Thyroid gland (tissue), 4 donors: ENCODE results near the gene ARHGAP45. TPM values are rescaled to one million over a fixed set of nuclear protein-coding genes. Genes with fewer than 3 reads are reported as not detected.

Source experiments
- DNase-seq, 2 donors: peaks; one replicate each; pipeline ENCODE4 v3.0.0-alpha.2; 2019
- H3K27ac ChIP-seq, 3 donors: fragments of 200-600 bp; sonication (generic); 1 replicate in 2 of 3; 2 replicates in 1 of 3; pipeline ENCODE4 v1.5.1; 2016 to 2019; ENCODE audit warnings: mild to moderate bottlenecking in 1 of 3, moderate library complexity in 1 of 3
- H3K27me3 ChIP-seq: fragments of 200-600 bp; sonication (generic); one replicate; pipeline ENCODE4 v1.5.1; 2019
- H3K36me3 ChIP-seq, 2 donors: fragments of 200-600 bp; sonication (generic); one replicate each; pipeline ENCODE4 v1.5.1; 2016 to 2019
- H3K4me1 ChIP-seq, 2 donors: fragments of 200-600 bp; sonication (generic); one replicate each; pipeline ENCODE4 v1.5.1; 2017 to 2019
- H3K4me3 ChIP-seq, 3 donors: fragments of 200-600 bp; sonication (generic); replicated peaks in 1 of 3; 1 replicate in 2 of 3; 2 replicates in 1 of 3; pipeline ENCODE4 v1.5.1; 2016; ENCODE audit warnings: mild to moderate bottlenecking in 1 of 3
- H3K9me3 ChIP-seq: fragments of 200-600 bp; sonication (generic); one replicate; pipeline ENCODE4 v1.5.1; 2017
- POLR2A ChIP-seq, 2 donors: fragments of 450-650 bp; IDR thresholded peaks; one replicate each; pipeline ENCODE4 v1.6.1; 2017; ENCODE audit warnings: antibody characterized with exemption in 2 of 2, mild to moderate bottlenecking in 2 of 2, moderate library complexity in 1 of 2
- WGBS, 2 donors: methylation state at CpG; one replicate each; pipeline ENCODE4 v1.1.5; 2017; 5-methylcytosine and 5-hydroxymethylcytosine counted together
- intact Hi-C: fragments of 100-400 bp; cut with DNase I; formaldehyde crosslinking; loops from one replicate; pipeline ENCODE4 v1.15.1; 2023
- total RNA-seq, 4 donors: library from RNA; depleted of rRNA; stranded (reverse); fragments of >200 nt; gene quantifications; one replicate each; pipeline ENCODE4 v1.2.3, GENCODE V29; 2016
- TF ChIP-seq, protein P1 (sequence below), 6 experiments: fragments of 200-600 bp in 3 of 6; fragments of 450-650 bp in 3 of 6; sonication (generic) in 3 of 6; IDR thresholded peaks; one replicate each; pipeline ENCODE4 v1.5.1; 2016 to 2019; ENCODE audit warnings: antibody characterized with exemption in 6 of 6, mild to moderate bottlenecking in 2 of 6, inconsistent platforms in 1 of 6, moderate library complexity in 1 of 6

The ARHGAP45 gene
- total RNA-seq, 4 donors from 2014 or later, result 11.5 to 19.8 (median 14.4) TPM

DNA sequence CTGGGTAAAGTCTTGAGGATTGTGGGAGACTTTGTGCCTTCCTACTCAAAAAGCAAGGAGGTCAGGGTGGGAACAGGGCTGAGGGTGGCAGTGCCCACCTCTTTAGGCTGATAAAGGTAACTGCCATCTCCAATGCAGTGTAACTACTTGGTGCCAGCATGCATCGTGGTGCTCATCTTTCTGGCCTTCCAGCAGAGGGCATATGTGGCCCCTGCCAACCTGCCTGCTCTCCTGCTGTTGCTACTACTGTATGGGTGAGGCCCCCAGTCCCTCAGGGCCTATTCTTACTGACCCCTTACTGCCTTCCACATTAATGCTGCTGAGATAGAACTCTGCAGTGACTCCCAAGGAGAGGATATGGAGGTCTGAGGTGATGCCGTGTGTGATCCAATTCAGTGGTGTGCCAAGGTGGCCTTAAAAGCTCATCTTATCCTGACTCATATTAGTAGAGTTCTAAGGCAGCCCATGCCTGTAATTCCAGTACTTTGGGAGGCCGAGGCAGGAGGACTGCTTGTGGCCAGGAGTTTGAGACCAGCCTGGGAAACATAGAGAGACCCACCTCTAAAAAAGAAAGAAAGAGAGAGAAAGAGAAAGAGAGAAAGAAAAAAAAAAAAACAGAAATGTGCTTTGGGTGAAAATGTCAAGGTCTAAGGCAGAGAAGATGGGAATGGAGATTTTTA is 9.7 kb upstream of the ARHGAP45 start:
- Histone ChIP-seq H3K36me3 (no peaks in the 10 kb centered on the region), H3K4me1 (no peaks in the 10 kb centered on the region), H3K4me3 (no peak overlapping the region), H3K27me3 (no peaks in the 10 kb centered on the region), H3K27ac (no peak overlapping the region), H3K9me3 (no peaks in the 10 kb centered on the region)
- no peak for DNase-seq
- intact Hi-C loops, result no loop called here
- WGBS, 2 donors, result 28 to 46% methylated on average over 2 to 3 of the region's 3 CpGs
- TF ChIP-seq, protein P1, sequence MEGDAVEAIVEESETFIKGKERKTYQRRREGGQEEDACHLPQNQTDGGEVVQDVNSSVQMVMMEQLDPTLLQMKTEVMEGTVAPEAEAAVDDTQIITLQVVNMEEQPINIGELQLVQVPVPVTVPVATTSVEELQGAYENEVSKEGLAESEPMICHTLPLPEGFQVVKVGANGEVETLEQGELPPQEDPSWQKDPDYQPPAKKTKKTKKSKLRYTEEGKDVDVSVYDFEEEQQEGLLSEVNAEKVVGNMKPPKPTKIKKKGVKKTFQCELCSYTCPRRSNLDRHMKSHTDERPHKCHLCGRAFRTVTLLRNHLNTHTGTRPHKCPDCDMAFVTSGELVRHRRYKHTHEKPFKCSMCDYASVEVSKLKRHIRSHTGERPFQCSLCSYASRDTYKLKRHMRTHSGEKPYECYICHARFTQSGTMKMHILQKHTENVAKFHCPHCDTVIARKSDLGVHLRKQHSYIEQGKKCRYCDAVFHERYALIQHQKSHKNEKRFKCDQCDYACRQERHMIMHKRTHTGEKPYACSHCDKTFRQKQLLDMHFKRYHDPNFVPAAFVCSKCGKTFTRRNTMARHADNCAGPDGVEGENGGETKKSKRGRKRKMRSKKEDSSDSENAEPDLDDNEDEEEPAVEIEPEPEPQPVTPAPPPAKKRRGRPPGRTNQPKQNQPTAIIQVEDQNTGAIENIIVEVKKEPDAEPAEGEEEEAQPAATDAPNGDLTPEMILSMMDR (IDR thresholded peaks at IDR 0.05), result no peak
- TF ChIP-seq POLR2A (IDR thresholded peaks at IDR 0.05), result no peak

DNA sequence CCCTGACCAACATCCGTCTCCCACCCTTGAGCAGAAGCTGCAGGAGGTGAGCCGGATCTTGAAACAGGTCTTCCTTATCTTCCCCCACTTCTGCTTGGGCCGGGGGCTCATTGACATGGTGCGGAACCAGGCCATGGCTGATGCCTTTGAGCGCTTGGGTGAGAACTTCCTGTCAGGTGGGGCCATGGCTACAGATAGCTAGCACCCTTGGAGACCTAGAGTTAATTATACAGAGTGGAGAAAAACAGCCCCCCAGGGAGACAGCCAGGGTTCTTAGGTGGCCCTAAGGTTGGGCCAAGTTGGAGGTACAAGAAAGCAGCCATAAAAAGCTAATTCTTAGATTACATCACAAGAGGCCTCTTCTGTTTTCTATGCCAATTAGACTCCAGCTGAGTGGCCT is 8.9 kb upstream of the ARHGAP45 start:
- Histone ChIP-seq H3K4me1 (no peaks in the 10 kb centered on the region), H3K9me3 (no peaks in the 10 kb centered on the region)
- intact Hi-C loops, result no loop called here

GRCh38 chr19:1060689-1061088 is 6.3 kb upstream of the ARHGAP45 start:
- Histone ChIP-seq H3K9me3 (no peaks in the 10 kb centered on the region), H3K4me1 (peaks cover 3 to 14% of the 10 kb centered on the region in 2 donors), H3K36me3 (no peaks in the 10 kb centered on the region), H3K27me3 (no peaks in the 10 kb centered on the region), H3K4me3 (no peak overlapping the region), H3K27ac (no peak overlapping the region)
- TF ChIP-seq POLR2A (IDR thresholded peaks at IDR 0.05), result no peak
- TF ChIP-seq, protein P1 (IDR thresholded peaks at IDR 0.05), result no peak
- WGBS, 2 donors, result 84 to 92% methylated on average over 5 of the region's 5 CpGs
- no peak for DNase-seq
- intact Hi-C loops, result no loop called here

More for the DNA sequence above, 8.9 kb upstream of the ARHGAP45 start:
- no peak for DNase-seq
- H3K27ac ChIP-seq, result no peak overlapping the region
- WGBS, 2 donors, result 97 to 98% methylated on average over 5 of the region's 5 CpGs
- TF ChIP-seq, protein P1 (IDR thresholded peaks at IDR 0.05), result no peak
- no peak for TF ChIP-seq POLR2A (IDR thresholded peaks at IDR 0.05)
- no peaks in the 10 kb centered on the region for H3K27me3 ChIP-seq
- no peaks in the 10 kb centered on the region for H3K36me3 ChIP-seq
- H3K4me3 ChIP-seq, result no peak overlapping the region

- no peak for DNase-seq
- TF ChIP-seq POLR2A (IDR thresholded peaks at IDR 0.05), result no peak
- TF ChIP-seq, protein P1 (IDR thresholded peaks at IDR 0.05), result no peak
- intact Hi-C loops, result no loop called here
- Histone ChIP-seq H3K36me3 (no peaks in the 10 kb centered on the region), H3K4me1 (peaks cover 3 to 27% of the 10 kb centered on the region in 2 donors), H3K4me3 (no peak overlapping the region), H3K27ac (no peak overlapping the region), H3K27me3 (peaks cover 1% of the 10 kb centered on the region), H3K9me3 (no peaks in the 10 kb centered on the region)
- whole genome bisulfite sequencing, 2 donors, result 89 to 97% methylated on average over 11 to 12 of the region's 20 CpGs
Observed at GRCh38 chr19:1061987-1062386, 5.0 kb upstream of the ARHGAP45 start.

- DNase-seq, result no peak
- intact Hi-C loops, result no loop called here
- no peaks in the 10 kb centered on the region for H3K9me3 ChIP-seq
- peaks cover 3 to 32% of the 10 kb centered on the region in 2 donors for H3K4me1 ChIP-seq
- no peaks in the 10 kb centered on the region for H3K36me3 ChIP-seq
- 87 to 91% methylated on average over 17 of the region's 17 CpGs for WGBS, 2 donors
- H3K4me3 ChIP-seq, result no peak overlapping the region
- H3K27ac ChIP-seq, result no peak overlapping the region
- TF ChIP-seq, protein P1 (IDR thresholded peaks at IDR 0.05), result no peak
- TF ChIP-seq POLR2A (IDR thresholded peaks at IDR 0.05), result no peak
- H3K27me3 ChIP-seq, result peaks cover 5% of the 10 kb centered on the region
Observed at GRCh38 chr19:1062387-1063029, 4.5 kb upstream of the ARHGAP45 start.
